HG02970 (cell line): ENCODE data around the gene HTR2C.
"Not testable (repeated sequence)": the region's sequence is repeated elsewhere in the genome, so short reads cannot be mapped to it uniquely, and the experiment has no call there.

Experiments used
- ATAC-seq: cut with Tn5 transposase; IDR thresholded peaks from one replicate; pipeline ENCODE4 v1.9.1; 2021; ENCODE audit warnings: mild to moderate bottlenecking, moderate library complexity, moderate number of reproducible peaks; ENCODE audit not compliant: unreplicated experiment, low FRiP score

HTR2C gene

GRCh38 chrX:114937090-114937489 lies 353.2 kb downstream of the HTR2C start:
- ATAC-seq: not testable (repeated sequence)

DNA sequence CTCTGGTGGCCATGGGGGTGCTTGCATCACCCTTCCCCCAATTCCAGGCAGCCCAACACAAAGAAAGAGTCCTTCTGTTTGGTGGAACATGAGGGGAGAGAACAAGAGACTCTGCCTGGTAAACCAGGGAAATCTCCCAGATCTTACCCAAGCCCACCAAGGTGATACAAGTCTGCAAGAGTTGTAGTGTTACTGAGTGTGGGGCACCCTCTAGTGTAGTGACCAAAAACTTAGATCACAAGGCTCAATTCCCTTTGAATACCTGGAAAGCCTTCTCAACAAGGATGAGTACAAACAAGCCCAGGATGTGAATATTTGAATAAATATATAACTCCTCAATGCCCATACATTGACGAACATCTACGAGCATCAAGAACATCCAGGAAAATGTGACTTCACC lies 368.8 kb downstream of the HTR2C start:
- ATAC-seq: no peak
